CD4-positive, alpha-beta T cell treated with Interleukin-12 subunit alpha and Interleukin-12 subunit beta, for 1 hour (primary cell): ENCODE data around the gene NDUFS8.
"Not testable (repeated sequence)": the region's sequence is repeated elsewhere in the genome, so short reads cannot be mapped to it uniquely, and the experiment has no call there.

ENCODE experiments used
- DNase-seq: peaks from one replicate; pipeline ENCODE4 v3.0.0-alpha.2; 2020

Gene NDUFS8

GRCh38 chr11:68030318-68031143 is at the start of gene NDUFS8:
Gene NDUFS8 (plus strand): TSS chr11:68030681. CDS start chr11:68032152, 1,471 bp downstream.
- peak; percentile 99 for DNase-seq

GRCh38 chr11:67981226-67981625 is 49.3 kb upstream of the NDUFS8 start:
- DNase-seq: not testable (repeated sequence)

GRCh38 chr11:67982255-67982857 is 48.1 kb upstream of the NDUFS8 start:
- DNase-seq: not testable (repeated sequence)

GRCh38 chr11:67983951-67984350 is 46.5 kb upstream of the NDUFS8 start:
- no peak for DNase-seq

- not testable (repeated sequence) for DNase-seq
These were observed 45.2 kb upstream of the NDUFS8 start for GRCh38 chr11:67985302-67985701.

- DNase-seq: not testable (repeated sequence)
These were observed 39.7 kb upstream of the NDUFS8 start for GRCh38 chr11:67990546-67991346.

GRCh38 chr11:67991347-67992121 is 38.9 kb upstream of the NDUFS8 start:
- not testable (repeated sequence) for DNase-seq

GRCh38 chr11:67993821-67994220 is 36.7 kb upstream of the NDUFS8 start:
- DNase-seq: peak; percentile 60

GRCh38 chr11:67994387-67994786 is 36.1 kb upstream of the NDUFS8 start:
- not testable (repeated sequence) for DNase-seq

- not testable (repeated sequence) for DNase-seq
These were observed 35.4 kb upstream of the NDUFS8 start for GRCh38 chr11:67995129-67995528.

- not testable (repeated sequence) for DNase-seq
These were observed 34.9 kb upstream of the NDUFS8 start for GRCh38 chr11:67995579-67995978.

- no peak for DNase-seq
These were observed 34.4 kb upstream of the NDUFS8 start for GRCh38 chr11:67996051-67996450.

- peak; percentile 39 for DNase-seq
These were observed 33.6 kb upstream of the NDUFS8 start for GRCh38 chr11:67996622-67997474.

- DNase-seq: no peak
These were observed 33.0 kb upstream of the NDUFS8 start for GRCh38 chr11:67997475-67997921.

- peak; percentile 14 for DNase-seq
These were observed 32.1 kb upstream of the NDUFS8 start for GRCh38 chr11:67998150-67999045.

- DNase-seq: no peak
These were observed 31.3 kb upstream of the NDUFS8 start for GRCh38 chr11:67999201-67999629.

- no peak for DNase-seq
These were observed 30.8 kb upstream of the NDUFS8 start for GRCh38 chr11:67999704-68000103.

- DNase-seq: no peak
These were observed 27.9 kb upstream of the NDUFS8 start for GRCh38 chr11:68002575-68002937.

GRCh38 chr11:68002938-68003845 is 27.3 kb upstream of the NDUFS8 start:
- peak; percentile 66 for DNase-seq
